Loucy (cell line): ENCODE results near the gene ABCF2.

Source experiments
- H2AFZ ChIP-seq: fragments of 200-600 bp; sonication (generic); 2 replicates; pipeline ENCODE4 v1.6.0; 2016; ENCODE audit warnings: antibody characterized with exemption, mild to moderate bottlenecking, low read length, moderate library complexity
- H3F3A ChIP-seq: fragments of 200-600 bp; 2 replicates; pipeline ENCODE4 v1.6.0; 2016; ENCODE audit warnings: antibody characterized with exemption, low read depth, mild to moderate bottlenecking
- H3K27me3 ChIP-seq: fragments of 200-600 bp; sonication (generic); 2 replicates; pipeline ENCODE4 v1.6.1; 2014; ENCODE audit warnings: low read length, mild to moderate bottlenecking; ENCODE audit not compliant: insufficient read depth, poor library complexity, severe bottlenecking
- H3K36me3 ChIP-seq: fragments of 200-600 bp; sonication (generic); 2 replicates; pipeline ENCODE4 v1.6.1; 2016; ENCODE audit warnings: low read length; ENCODE audit not compliant: insufficient read depth
- H3K4me1 ChIP-seq: fragments of 200-600 bp; sonication (generic); 2 replicates; pipeline ENCODE4 v1.5.1; 2014; ENCODE audit warnings: low read length, mild to moderate bottlenecking; ENCODE audit not compliant: insufficient read depth, poor library complexity, severe bottlenecking
- H3K4me2 ChIP-seq: fragments of 200-600 bp; sonication (generic); 2 replicates; pipeline ENCODE4 v1.6.0; 2014; ENCODE audit warnings: antibody characterized with exemption, low read length, low read depth, mild to moderate bottlenecking; ENCODE audit not compliant: poor library complexity, severe bottlenecking
- H3K4me3 ChIP-seq: fragments of 200-600 bp; sonication (generic); 2 replicates; pipeline ENCODE4 v1.5.1; 2014; ENCODE audit warnings: low read length, mild to moderate bottlenecking, mixed read lengths; ENCODE audit not compliant: poor library complexity, severe bottlenecking
- H3K79me2 ChIP-seq: fragments of 200-600 bp; sonication (generic); 2 replicates; pipeline ENCODE4 v1.6.1; 2014; ENCODE audit warnings: low read length; ENCODE audit not compliant: insufficient read depth
- H3K9ac ChIP-seq: fragments of 200-600 bp; sonication (generic); 2 replicates; pipeline ENCODE4 v1.6.0; 2014; ENCODE audit warnings: mild to moderate bottlenecking, low read depth, low read length, moderate library complexity; ENCODE audit not compliant: poor library complexity, severe bottlenecking
- H3K9me2 ChIP-seq: fragments of 200-600 bp; sonication (generic); replicated peaks from 2 replicates; pipeline ENCODE4 v1.6.1; 2016; ENCODE audit warnings: low read depth, low read length, mixed read lengths
- H3K9me3 ChIP-seq: fragments of 200-600 bp; sonication (generic); 2 replicates; pipeline ENCODE4 v1.6.1; 2014; ENCODE audit warnings: mild to moderate bottlenecking, antibody characterized with exemption, low read length, low read depth; ENCODE audit not compliant: insufficient read depth
- H4K20me1 ChIP-seq: fragments of 200-600 bp; sonication (generic); 2 replicates; pipeline ENCODE4 v1.6.0; 2014; ENCODE audit warnings: antibody characterized with exemption, low read length, mild to moderate bottlenecking; ENCODE audit not compliant: insufficient read depth, poor library complexity, severe bottlenecking
- EZH2phosphoT487 ChIP-seq: fragments of 200-600 bp; IDR thresholded peaks from 2 replicates; pipeline ENCODE4 v1.6.1; 2018; ENCODE audit warnings: antibody characterized with exemption, mild to moderate bottlenecking, moderate library complexity, borderline replicate concordance
- TF ChIP-seq, protein P1 (sequence below): fragments of 200-600 bp; sonication (generic); conservative IDR thresholded peaks from 2 replicates; pipeline ENCODE4 v1.5.1; 2014; ENCODE audit warnings: mild to moderate bottlenecking, antibody characterized with exemption, low read length

The ABCF2 gene

DNA sequence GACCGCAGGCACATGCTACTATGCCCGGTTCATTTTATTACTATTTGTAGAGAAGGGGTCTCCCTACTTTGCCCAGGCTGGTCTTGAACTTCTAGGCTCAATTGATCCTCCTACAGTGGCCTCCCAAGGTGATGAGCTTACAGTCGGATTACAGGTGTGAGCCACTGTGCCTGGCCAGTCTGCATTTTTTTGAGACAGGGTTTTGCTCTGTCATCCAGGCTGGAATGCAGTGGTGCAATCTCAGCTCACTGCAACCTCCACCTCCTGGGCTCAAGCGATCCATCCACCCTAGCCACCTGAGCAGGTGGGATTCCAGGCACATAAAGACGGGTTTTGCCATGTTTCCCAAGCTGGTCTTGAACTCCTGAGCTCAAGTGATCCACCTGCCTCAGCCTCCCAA, 14.4 kb downstream of the ABCF2 start:
- no peaks in the 10 kb centered on the region for H3K79me2 ChIP-seq
- no peaks in the 10 kb centered on the region for H3K9me2 ChIP-seq
- H3K4me1 ChIP-seq: peaks cover 25% of the 10 kb centered on the region
- no peaks in the 10 kb centered on the region for H4K20me1 ChIP-seq
- H3K4me2 ChIP-seq: no peak overlapping the region
- no peak overlapping the region for H3K9ac ChIP-seq
- no peaks in the 10 kb centered on the region for H3K27me3 ChIP-seq
- H3K4me3 ChIP-seq: no peak overlapping the region
- 0 out of 2 replicates have a peak, but pooled peaks cover 2% of the 10 kb centered on the region for H3F3A ChIP-seq
- no peaks in the 10 kb centered on the region for H3K9me3 ChIP-seq
- peaks cover 44% of the 10 kb centered on the region; the same call in 1 of the 2 replicates for H3K36me3 ChIP-seq
- no peak overlapping the region for H2AFZ ChIP-seq
- no peak for TF ChIP-seq EZH2phosphoT487
- TF ChIP-seq, protein P1, sequence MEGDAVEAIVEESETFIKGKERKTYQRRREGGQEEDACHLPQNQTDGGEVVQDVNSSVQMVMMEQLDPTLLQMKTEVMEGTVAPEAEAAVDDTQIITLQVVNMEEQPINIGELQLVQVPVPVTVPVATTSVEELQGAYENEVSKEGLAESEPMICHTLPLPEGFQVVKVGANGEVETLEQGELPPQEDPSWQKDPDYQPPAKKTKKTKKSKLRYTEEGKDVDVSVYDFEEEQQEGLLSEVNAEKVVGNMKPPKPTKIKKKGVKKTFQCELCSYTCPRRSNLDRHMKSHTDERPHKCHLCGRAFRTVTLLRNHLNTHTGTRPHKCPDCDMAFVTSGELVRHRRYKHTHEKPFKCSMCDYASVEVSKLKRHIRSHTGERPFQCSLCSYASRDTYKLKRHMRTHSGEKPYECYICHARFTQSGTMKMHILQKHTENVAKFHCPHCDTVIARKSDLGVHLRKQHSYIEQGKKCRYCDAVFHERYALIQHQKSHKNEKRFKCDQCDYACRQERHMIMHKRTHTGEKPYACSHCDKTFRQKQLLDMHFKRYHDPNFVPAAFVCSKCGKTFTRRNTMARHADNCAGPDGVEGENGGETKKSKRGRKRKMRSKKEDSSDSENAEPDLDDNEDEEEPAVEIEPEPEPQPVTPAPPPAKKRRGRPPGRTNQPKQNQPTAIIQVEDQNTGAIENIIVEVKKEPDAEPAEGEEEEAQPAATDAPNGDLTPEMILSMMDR: no peak

DNA sequence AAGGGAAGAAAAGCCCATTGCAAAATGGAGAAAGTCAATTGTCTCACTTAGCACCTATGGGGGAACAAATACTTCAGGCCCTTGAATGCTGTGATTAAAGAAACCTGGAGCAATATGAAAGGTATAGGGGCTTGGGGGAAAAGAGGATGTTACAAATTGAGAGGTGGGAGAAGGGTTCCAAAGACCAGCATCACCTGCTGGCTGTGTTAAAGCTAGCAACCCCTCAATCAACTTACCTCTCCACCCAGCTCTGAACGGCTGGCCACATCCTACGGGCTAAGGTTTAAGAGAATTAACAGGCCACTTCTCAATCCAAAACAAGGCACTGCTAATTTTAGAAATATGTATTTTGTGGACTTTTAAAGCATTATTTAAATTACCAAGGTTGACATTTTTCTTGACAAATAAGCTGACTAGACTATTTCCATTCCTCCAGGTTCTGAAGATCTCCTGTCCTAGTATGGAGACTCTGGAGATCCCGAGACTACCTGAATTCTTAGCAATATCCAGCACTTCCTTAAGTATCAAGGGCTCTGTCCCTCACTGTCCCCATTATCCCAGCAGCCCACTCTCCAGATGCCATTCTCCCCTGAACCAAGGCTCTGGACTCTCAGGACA, 15.7 kb downstream of the ABCF2 start:
- H3K79me2 ChIP-seq: no peaks in the 10 kb centered on the region
- H3K4me1 ChIP-seq: peaks cover 37% of the 10 kb centered on the region
- no peak overlapping the region for H3K4me3 ChIP-seq
- no peaks in the 10 kb centered on the region for H3K9me2 ChIP-seq
- TF ChIP-seq, protein P1: 0 out of 2 replicates have a peak, but pooled peaks have one; percentile 24
- no peak for TF ChIP-seq EZH2phosphoT487
- peaks cover 31% of the 10 kb centered on the region; the same call in 1 of the 2 replicates for H3K36me3 ChIP-seq
- no peaks in the 10 kb centered on the region for H3K9me3 ChIP-seq
- 0 out of 2 replicates have a peak, but pooled peaks cover 7% of the 10 kb centered on the region for H3F3A ChIP-seq
- no peak overlapping the region for H3K4me2 ChIP-seq
- H4K20me1 ChIP-seq: no peaks in the 10 kb centered on the region
- no peaks in the 10 kb centered on the region for H3K27me3 ChIP-seq
- H2AFZ ChIP-seq: no peak overlapping the region
- no peak overlapping the region for H3K9ac ChIP-seq

DNA sequence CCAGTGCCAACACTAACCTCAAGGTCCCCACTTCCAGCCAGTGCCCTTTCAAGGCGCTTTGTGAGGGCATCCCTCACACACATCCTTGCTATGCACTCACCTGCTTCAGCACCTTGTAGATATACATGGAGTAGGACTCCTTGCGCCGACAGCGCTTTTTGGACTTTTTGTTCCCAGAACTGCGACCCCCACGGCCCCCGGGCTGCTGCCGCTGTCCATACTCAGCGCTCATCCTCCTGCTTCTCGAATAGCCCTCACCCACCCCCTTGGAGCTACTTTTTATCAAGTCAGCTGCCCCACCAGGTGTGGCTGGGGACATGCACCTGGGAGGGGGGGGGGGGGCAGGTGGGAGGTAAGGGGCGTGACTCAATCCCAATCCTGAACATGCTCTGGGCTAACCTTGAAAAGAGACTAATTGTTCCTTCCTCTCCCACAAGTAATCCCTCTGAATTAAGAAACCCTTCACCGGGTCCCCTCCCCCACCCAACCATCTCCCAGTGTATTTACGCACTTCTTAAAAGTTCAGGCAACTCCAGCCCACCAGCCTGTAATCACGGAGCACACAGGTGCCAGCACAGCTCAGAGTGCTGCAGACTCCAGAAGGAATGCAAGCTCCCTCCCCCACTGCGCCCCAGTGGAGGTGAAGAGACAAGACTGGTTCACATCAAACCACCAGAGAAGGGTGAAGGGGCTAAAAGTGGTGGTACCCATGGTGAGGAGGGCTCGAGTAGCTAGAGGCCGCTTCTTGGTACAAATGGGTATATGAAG, 16.7 kb downstream of the ABCF2 start, which contains the start of gene H2BK1:
Gene H2BK1 (minus strand): TSS at position 402 of the 768 bp plus-strand sequence. CDS start 170 bp downstream, at position 232.
- Histone ChIP-seq H4K20me1 (no peaks in the 10 kb centered on the region), H2AFZ (no peak within 1 kb of the TSS), H3K79me2 (no peaks in the 10 kb centered on the region), H3K4me3 (no peak within 1 kb of the TSS), H3K4me1 (peaks cover 46% of the 10 kb centered on the region), H3K27me3 (no peaks in the 10 kb centered on the region), H3K4me2 (no peak within 1 kb of the TSS), H3K9ac (peak within 1 kb of the TSS; percentile 20), H3K9me2 (no peaks in the 10 kb centered on the region), H3F3A (0 out of 2 replicates have a peak, but pooled peaks cover 7% of the 10 kb centered on the region), H3K9me3 (no peaks in the 10 kb centered on the region), H3K36me3 (peaks cover 22% of the 10 kb centered on the region; the same call in 1 of the 2 replicates)
- TF ChIP-seq EZH2phosphoT487: no peak
- TF ChIP-seq, protein P1: no peak
